ENCODE data around the gene DCTPP1.
"Not testable (repeated sequence)": the region's sequence is repeated elsewhere in the genome, so short reads cannot be mapped to it uniquely, and the experiment has no call there.

The DCTPP1 gene

GRCh38 chr16:30413112-30413806 lies 16.6 kb downstream of the DCTPP1 start:
- DNase-seq (ENCODE audit: low spot score) = peak; percentile 72

- peak; percentile 87 for DNase-seq (ENCODE audit: low spot score)
Observed at GRCh38 chr16:30409125-30410060, 20.4 kb downstream of the DCTPP1 start.

- DNase-seq (ENCODE audit: low spot score) = no peak
Observed at GRCh38 chr16:30407804-30408534, 21.9 kb downstream of the DCTPP1 start.

GRCh38 chr16:30407102-30407803 lies 22.6 kb downstream of the DCTPP1 start, which contains the start of gene ZNF771:
Gene ZNF771, plus strand, starts transcription at chr16:30407606. Its CDS starts 448 bp downstream, at chr16:30408054.
- peak; percentile 90 for DNase-seq (ENCODE audit: low spot score)

GRCh38 chr16:30406795-30407101 lies 23.1 kb downstream of the DCTPP1 start:
- no peak for DNase-seq (ENCODE audit: low spot score)

- DNase-seq (ENCODE audit: low spot score) = no peak
Observed at GRCh38 chr16:30401768-30402425, 27.9 kb downstream of the DCTPP1 start.

- no peak for DNase-seq (ENCODE audit: low spot score)
Observed at GRCh38 chr16:30399435-30400186, 30.2 kb downstream of the DCTPP1 start.

- no peak for DNase-seq (ENCODE audit: low spot score)
Observed at GRCh38 chr16:30398661-30399434, 31.0 kb downstream of the DCTPP1 start.

GRCh38 chr16:30397776-30398660 lies 31.8 kb downstream of the DCTPP1 start:
- DNase-seq (ENCODE audit: low spot score) = no peak

- DNase-seq (ENCODE audit: low spot score) = no peak
Observed at GRCh38 chr16:30397056-30397455, 32.8 kb downstream of the DCTPP1 start.

- DNase-seq (ENCODE audit: low spot score) = not testable (repeated sequence)
Observed at GRCh38 chr16:30396627-30397026, 33.2 kb downstream of the DCTPP1 start.

- no peak for DNase-seq (ENCODE audit: low spot score)
Observed at GRCh38 chr16:30395992-30396585, 33.7 kb downstream of the DCTPP1 start.

- peak; percentile 93 for DNase-seq (ENCODE audit: low spot score)
Observed at GRCh38 chr16:30395155-30395991, 34.5 kb downstream of the DCTPP1 start, which contains the start of gene ZNF48. Gene ZNF48, plus strand, starts transcription at chr16:30395420. Its CDS starts 375 bp downstream, at chr16:30395795.

- peak; percentile 36 for DNase-seq (ENCODE audit: low spot score)
Observed at GRCh38 chr16:30394592-30395154, 35.2 kb downstream of the DCTPP1 start.

GRCh38 chr16:30383521-30383920 lies 46.3 kb downstream of the DCTPP1 start:
- no peak for DNase-seq (ENCODE audit: low spot score)

- no peak for DNase-seq (ENCODE audit: low spot score)
Observed at GRCh38 chr16:30382111-30382881, 47.5 kb downstream of the DCTPP1 start, which contains the start of gene SEPTIN1. Gene SEPTIN1, minus strand, starts transcription at chr16:30382561. Its CDS starts 19 bp downstream, at chr16:30382542.

Data from kidney tubule cell (primary cell).